CD8-positive, alpha-beta memory T cell (primary cell): Measurements from ENCODE around the gene SZT2. TPM values are rescaled to one million over a fixed set of nuclear protein-coding genes. Genes with fewer than 3 reads are reported as not detected.
A peak's percentile ranks its signal among the peaks of the same experiment; 100 is the strongest.
"Not testable (repeated sequence)": the region's sequence is repeated elsewhere in the genome, so short reads cannot be mapped to it uniquely, and the experiment has no call there.

Source experiments
- CTCF ChIA-PET: fragments of 350-600 bp; sonication (Branson Sonifier 250); formaldehyde crosslinking; loops from one replicate; lab custom pipeline; 2021; ENCODE audit warnings: antibody characterized with exemption; lab: Charles Lee
- POLR2A ChIA-PET: fragments of 350-600 bp; sonication (Branson Sonifier 250); formaldehyde crosslinking; loops from one replicate; lab custom pipeline; 2021; ENCODE audit warnings: antibody characterized with exemption; lab: Charles Lee
- DNase-seq, 5 donors: peaks; one replicate each; pipeline versions ENCODE4 v3.0.0 to v3.0.0-alpha.2; 2020 to 2022; ENCODE audit warnings: mixed read lengths in 1 of 5
- H3K27ac ChIP-seq: one replicate; pipeline ENCODE4 v1.7.0; 2013; ENCODE audit warnings: low read depth, mild to moderate bottlenecking, low read length, moderate library complexity
- H3K27me3 ChIP-seq: 2 replicates; pipeline ENCODE4 v1.7.0; 2013; ENCODE audit warnings: low read length, mild to moderate bottlenecking; ENCODE audit not compliant: insufficient read depth, poor library complexity, severe bottlenecking
- H3K36me3 ChIP-seq: 2 replicates; pipeline ENCODE4 v1.7.0; 2013; ENCODE audit warnings: mild to moderate bottlenecking, low read length, moderate library complexity; ENCODE audit not compliant: insufficient read depth
- H3K4me1 ChIP-seq: 2 replicates; pipeline ENCODE4 v1.7.0; 2013; ENCODE audit warnings: mild to moderate bottlenecking, low read length, moderate library complexity; ENCODE audit not compliant: insufficient read depth
- H3K4me3 ChIP-seq: 2 replicates; pipeline ENCODE4 v1.7.0; 2013; ENCODE audit warnings: mild to moderate bottlenecking, low read length
- H3K9me3 ChIP-seq: 2 replicates; pipeline ENCODE4 v1.7.0; 2013; ENCODE audit warnings: mild to moderate bottlenecking, low read length
- H3K27ac Mint-ChIP-seq, 8 donors: one replicate each; pipeline ENCODE4 v1.8.0; 2020 to 2021; ENCODE audit warnings: mixed read lengths in 8 of 8, mild to moderate bottlenecking in 6 of 8, inconsistent platforms in 3 of 8, moderate library complexity in 3 of 8
- H3K27me3 Mint-ChIP-seq, 2 donors: one replicate each; pipeline ENCODE4 v1.8.0; 2020 to 2021; ENCODE audit warnings: mixed read lengths in 2 of 2, mild to moderate bottlenecking in 1 of 2, moderate library complexity in 1 of 2
- H3K36me3 Mint-ChIP-seq, 3 donors: one replicate each; pipeline ENCODE4 v1.8.0; 2020 to 2021; ENCODE audit warnings: mixed read lengths in 3 of 3, inconsistent platforms in 1 of 3, mild to moderate bottlenecking in 1 of 3
- H3K4me1 Mint-ChIP-seq, 3 donors: one replicate each; pipeline ENCODE4 v1.8.0; 2020 to 2021; ENCODE audit warnings: mixed read lengths in 3 of 3, inconsistent platforms in 1 of 3, mild to moderate bottlenecking in 1 of 3
- H3K4me3 Mint-ChIP-seq, 7 donors: one replicate each; pipeline ENCODE4 v1.8.0; 2020 to 2021; ENCODE audit warnings: mixed read lengths in 7 of 7, mild to moderate bottlenecking in 6 of 7, moderate library complexity in 4 of 7, inconsistent platforms in 2 of 7
- H3K9me3 Mint-ChIP-seq, 5 donors: one replicate each; pipeline ENCODE4 v1.8.0; 2020 to 2022; ENCODE audit warnings: mixed read lengths in 5 of 5, mild to moderate bottlenecking in 3 of 5, moderate library complexity in 2 of 5, inconsistent platforms in 1 of 5
- polyA plus RNA-seq: library from polyadenylated mRNA; unstranded; fragments of 300-500 nt; fragmentation: Illumina TruSeq; gene quantifications from one replicate; pipeline ENCODE4 v1.2.3, GENCODE V29; 2021
- total RNA-seq, 2 experiments: library from RNA; stranded (reverse); gene quantifications; one replicate each; pipeline ENCODE4 v1.2.3, GENCODE V29; 2021

The SZT2 gene
- total and polyA plus RNA-seq, 3 experiments from 2014 or later = 7.2 to 35.1 (median 34.4) TPM

GRCh38 chr1:43410571-43410970, 20.9 kb downstream of the SZT2 start:
- Histone ChIP-seq H3K36me3 (peaks cover 33% of the 10 kb centered on the region), H3K27me3 (no peaks in the 10 kb centered on the region), H3K4me3 (no peak overlapping the region), H3K9me3 (no peaks in the 10 kb centered on the region), H3K27ac (no peak overlapping the region), H3K4me1 (no peaks in the 10 kb centered on the region)
- no peaks in the 10 kb centered on the region for H3K27me3 Mint-ChIP-seq
- H3K36me3 Mint-ChIP-seq = peaks cover 14 to 60% (median 19%) of the 10 kb centered on the region in 3 donors
- ChIA-PET CTCF (no interaction called here), POLR2A (no interaction called here)
- no peak overlapping the region for H3K27ac Mint-ChIP-seq
- H3K4me1 Mint-ChIP-seq = peaks cover 2 to 5% (median 4%) of the 10 kb centered on the region in 3 donors
- H3K9me3 Mint-ChIP-seq = no peaks in the 10 kb centered on the region
- no peak overlapping the region for H3K4me3 Mint-ChIP-seq
- DNase-seq = no peak

DNA sequence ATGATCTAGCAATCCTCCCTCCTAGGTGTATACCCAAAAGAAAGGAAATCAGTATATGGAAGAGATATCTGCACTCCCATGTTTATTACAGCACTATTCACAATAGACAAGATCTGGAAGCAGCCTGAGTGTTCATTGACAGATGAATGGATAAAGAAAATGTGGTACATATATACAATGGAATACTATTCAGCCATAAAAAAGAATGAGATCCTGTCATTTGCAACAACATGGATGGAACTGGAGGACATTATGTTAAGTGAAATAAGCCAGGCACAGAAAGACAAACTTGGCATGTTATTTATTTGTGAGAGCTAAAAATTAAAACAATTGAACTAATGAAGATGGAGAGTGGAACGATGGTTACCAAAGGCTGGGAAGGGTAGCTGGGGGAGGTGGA, 23.7 kb downstream of the SZT2 start:
- H3K4me3 Mint-ChIP-seq, DNase-seq, H3K9me3 ChIP-seq, H3K4me1 Mint-ChIP-seq, H3K27me3 ChIP-seq, H3K4me3 ChIP-seq, POLR2A ChIA-PET, H3K27ac ChIP-seq, H3K4me1 ChIP-seq, H3K9me3 Mint-ChIP-seq, H3K27me3 Mint-ChIP-seq: not testable (repeated sequence)
- peak overlapping the region in 2 of 8 donors; percentile 12 to 26 for H3K27ac Mint-ChIP-seq
- CTCF ChIA-PET = interaction anchor here (1.2 to 5.5 kb wide), 2 partner anchors 30 to 186 kb away, joined by 3 to 97 read pairs; no protein-coding TSS in a partner anchor
- peaks cover 27% of the 10 kb centered on the region for H3K36me3 ChIP-seq
- H3K36me3 Mint-ChIP-seq = peaks cover 6 to 36% (median 12%) of the 10 kb centered on the region in 3 donors

- Mint-ChIP-seq H3K27me3 (no peaks in the 10 kb centered on the region), H3K36me3 (peaks cover 4 to 31% (median 6%) of the 10 kb centered on the region in 3 donors), H3K4me1 (peaks cover 2 to 5% (median 3%) of the 10 kb centered on the region in 3 donors), H3K4me3 (no peak overlapping the region), H3K9me3 (no peaks in the 10 kb centered on the region), H3K27ac (peak overlapping the region in 6 of 8 donors; percentile 13 to 94 (median 80))
- peaks cover 18% of the 10 kb centered on the region for H3K36me3 ChIP-seq
- H3K4me1 ChIP-seq = no peaks in the 10 kb centered on the region
- H3K27me3 ChIP-seq = no peaks in the 10 kb centered on the region
- ChIA-PET CTCF (interaction anchor here (0.6 to 5.5 kb wide), 15 partner anchors 9 to 502 kb away, joined by 3 to 97 read pairs (median 5); no protein-coding TSS in a partner anchor), POLR2A (no interaction called here)
- peak; percentile 52 to 71 (median 54) for DNase-seq
- no peak overlapping the region for H3K27ac ChIP-seq
- no peaks in the 10 kb centered on the region for H3K9me3 ChIP-seq
- no peak overlapping the region for H3K4me3 ChIP-seq
These were observed 25.0 kb downstream of the SZT2 start for GRCh38 chr1:43414634-43415223.

DNA sequence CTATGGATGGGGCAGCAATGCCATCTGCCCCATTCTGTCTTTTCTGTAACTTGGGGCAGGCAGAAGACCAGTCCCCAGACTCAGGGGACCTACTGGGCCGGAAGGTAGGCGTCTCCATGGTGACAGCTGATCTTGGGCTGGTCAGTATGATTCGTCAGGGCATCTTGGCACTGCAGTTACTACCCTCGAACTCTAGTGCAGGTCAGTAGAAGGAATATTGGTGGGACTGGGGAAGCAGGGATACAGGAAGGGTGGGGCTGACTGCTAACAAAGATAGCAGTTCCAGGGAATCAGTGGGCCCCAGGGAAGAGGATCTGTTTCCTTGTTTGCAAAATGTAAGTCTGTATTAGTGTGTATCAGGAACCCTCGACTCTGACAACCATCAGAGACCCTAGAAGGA, 26.2 kb downstream of the SZT2 start:
- no peak overlapping the region for H3K4me3 Mint-ChIP-seq
- H3K9me3 Mint-ChIP-seq = no peaks in the 10 kb centered on the region
- H3K27ac Mint-ChIP-seq = no peak overlapping the region
- H3K4me1 Mint-ChIP-seq = peaks cover 2 to 5% (median 3%) of the 10 kb centered on the region in 3 donors
- no peak overlapping the region for H3K27ac ChIP-seq
- H3K4me3 ChIP-seq = no peak overlapping the region
- POLR2A ChIA-PET = no interaction called here
- H3K27me3 ChIP-seq = no peaks in the 10 kb centered on the region
- no peaks in the 10 kb centered on the region for H3K4me1 ChIP-seq
- H3K36me3 Mint-ChIP-seq = peaks cover 6 to 33% (median 8%) of the 10 kb centered on the region in 3 donors
- H3K9me3 ChIP-seq = no peaks in the 10 kb centered on the region
- no peaks in the 10 kb centered on the region for H3K27me3 Mint-ChIP-seq
- no peak for DNase-seq
- H3K36me3 ChIP-seq = peaks cover 26% of the 10 kb centered on the region
- CTCF ChIA-PET = interaction anchor here (5.5 kb wide), 1 partner anchor 188 kb away, joined by 97 read pairs; no protein-coding TSS in a partner anchor

DNA sequence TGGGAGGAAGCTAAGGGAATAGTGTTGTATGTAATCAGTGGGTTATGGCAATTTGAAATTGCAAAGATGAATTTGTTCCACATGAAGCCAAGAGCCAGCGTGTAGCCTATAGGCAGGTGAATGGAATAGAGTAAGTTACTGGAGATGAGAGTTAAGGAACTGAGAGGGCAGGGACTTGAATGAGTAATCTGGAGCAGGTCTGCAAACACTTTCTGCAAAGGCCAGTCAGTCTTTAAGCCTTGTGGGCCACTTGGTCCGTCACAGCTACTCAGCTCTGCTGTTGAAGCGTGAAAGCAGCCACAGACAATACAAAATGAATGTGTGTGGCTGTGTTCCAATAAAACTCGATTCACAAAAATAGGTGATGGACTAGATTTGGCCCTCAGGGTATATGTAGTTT, 29.2 kb downstream of the SZT2 start:
- DNase-seq = no peak
- Histone ChIP-seq H3K27me3 (no peaks in the 10 kb centered on the region), H3K9me3 (no peaks in the 10 kb centered on the region), H3K27ac (no peak overlapping the region), H3K4me1 (no peaks in the 10 kb centered on the region), H3K4me3 (no peak overlapping the region), H3K36me3 (peaks cover 39% of the 10 kb centered on the region)
- Mint-ChIP-seq H3K27ac (peak overlapping the region in 1 of 8 donors; percentile 4), H3K4me1 (peaks cover 2 to 5% (median 3%) of the 10 kb centered on the region in 3 donors), H3K36me3 (peaks cover 6 to 51% (median 10%) of the 10 kb centered on the region in 3 donors), H3K9me3 (no peaks in the 10 kb centered on the region), H3K4me3 (no peak overlapping the region), H3K27me3 (peaks cover 0 to 2% of the 10 kb centered on the region in 2 donors)
- ChIA-PET POLR2A (no interaction called here), CTCF (interaction anchor here (1.1 kb wide), 1 partner anchor 506 kb away, joined by 3 read pairs; no protein-coding TSS in a partner anchor)

- peaks cover 0 to 2% of the 10 kb centered on the region in 2 donors for H3K27me3 Mint-ChIP-seq
These were observed 30.1 kb downstream of the SZT2 start for GRCh38 chr1:43419627-43420425.

GRCh38 chr1:43420874-43421273, 31.2 kb downstream of the SZT2 start:
- Mint-ChIP-seq H3K27ac (peak overlapping the region in 1 of 8 donors; percentile 77), H3K9me3 (no peaks in the 10 kb centered on the region), H3K27me3 (peaks cover 0 to 2% of the 10 kb centered on the region in 2 donors), H3K36me3 (peaks cover 4 to 64% (median 7%) of the 10 kb centered on the region in 3 donors), H3K4me1 (no peaks in the 10 kb centered on the region), H3K4me3 (no peak overlapping the region)
- no peaks in the 10 kb centered on the region for H3K4me1 ChIP-seq
- DNase-seq = no peak
- no peak overlapping the region for H3K4me3 ChIP-seq
- ChIA-PET POLR2A (no interaction called here), CTCF (interaction anchor here (0.7 kb wide), 1 partner anchor 139 kb away, joined by 3 read pairs; no protein-coding TSS in a partner anchor)
- H3K27ac ChIP-seq = no peak overlapping the region
- no peaks in the 10 kb centered on the region for H3K27me3 ChIP-seq
- no peaks in the 10 kb centered on the region for H3K9me3 ChIP-seq
- peaks cover 48% of the 10 kb centered on the region for H3K36me3 ChIP-seq

More at GRCh38 chr1:43419627-43420425, 30.1 kb downstream of the SZT2 start:
- ChIA-PET CTCF (interaction anchor here (1.1 kb wide), 1 partner anchor 507 kb away, joined by 3 read pairs; no protein-coding TSS in a partner anchor), POLR2A (no interaction called here)
- no peak for DNase-seq
- Histone ChIP-seq H3K27me3 (no peaks in the 10 kb centered on the region), H3K9me3 (no peaks in the 10 kb centered on the region), H3K4me1 (no peaks in the 10 kb centered on the region), H3K36me3 (peaks cover 44% of the 10 kb centered on the region), H3K27ac (no peak overlapping the region), H3K4me3 (no peak overlapping the region)
- no peak overlapping the region for H3K4me3 Mint-ChIP-seq
- H3K36me3 Mint-ChIP-seq = peaks cover 7 to 57% (median 7%) of the 10 kb centered on the region in 3 donors
- peak overlapping the region in 1 of 8 donors; percentile 39 for H3K27ac Mint-ChIP-seq
- peaks cover 0 to under 1% (median 0%) of the 10 kb centered on the region in 3 donors for H3K4me1 Mint-ChIP-seq
- H3K9me3 Mint-ChIP-seq = no peaks in the 10 kb centered on the region
